ENCODE results near the gene GFRA4.

The GFRA4 gene

DNA sequence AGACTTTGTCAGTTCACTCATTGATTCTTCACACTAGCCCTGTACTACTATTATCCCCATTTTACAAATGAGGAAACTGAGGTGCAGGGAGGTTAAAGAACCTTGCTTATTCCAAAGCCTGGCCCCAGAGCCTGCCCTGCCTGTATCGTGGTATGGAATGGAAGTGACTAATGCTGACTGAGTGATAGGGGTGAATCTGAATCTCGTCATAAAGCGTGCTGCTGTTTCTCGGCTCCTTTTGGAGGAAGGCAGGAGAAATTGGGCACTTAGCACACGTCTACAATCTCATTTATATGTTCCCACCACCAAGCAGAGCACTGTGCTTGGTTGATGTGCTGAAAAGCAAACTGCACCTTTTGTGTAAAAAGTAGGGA, 17.1 kb downstream of the GFRA4 start:
- TF ChIP-seq FOXM1 (IDR thresholded peaks at IDR 0.05; ENCODE audit: borderline replicate concordance, low read depth) (no peak), CREB1 (IDR thresholded peaks at IDR 0.05; ENCODE audit: low read depth) (no peak), EP300 (IDR thresholded peaks at IDR 0.05; ENCODE audit: borderline replicate concordance) (no peak), ZBTB7A (IDR thresholded peaks at IDR 0.05; ENCODE audit: low read depth) (no peak), RAD21 (IDR thresholded peaks at IDR 0.05; ENCODE audit: low read depth) (no peak), CEBPB (IDR thresholded peaks at IDR 0.05) (no peak), EGR1 (IDR thresholded peaks at IDR 0.05) (no peak), TAF1 (IDR thresholded peaks at IDR 0.05; ENCODE audit: low read depth) (no peak), YY1 (IDR thresholded peaks at IDR 0.05; ENCODE audit: low read depth) (no peak)
- TF ChIP-seq, protein P1, sequence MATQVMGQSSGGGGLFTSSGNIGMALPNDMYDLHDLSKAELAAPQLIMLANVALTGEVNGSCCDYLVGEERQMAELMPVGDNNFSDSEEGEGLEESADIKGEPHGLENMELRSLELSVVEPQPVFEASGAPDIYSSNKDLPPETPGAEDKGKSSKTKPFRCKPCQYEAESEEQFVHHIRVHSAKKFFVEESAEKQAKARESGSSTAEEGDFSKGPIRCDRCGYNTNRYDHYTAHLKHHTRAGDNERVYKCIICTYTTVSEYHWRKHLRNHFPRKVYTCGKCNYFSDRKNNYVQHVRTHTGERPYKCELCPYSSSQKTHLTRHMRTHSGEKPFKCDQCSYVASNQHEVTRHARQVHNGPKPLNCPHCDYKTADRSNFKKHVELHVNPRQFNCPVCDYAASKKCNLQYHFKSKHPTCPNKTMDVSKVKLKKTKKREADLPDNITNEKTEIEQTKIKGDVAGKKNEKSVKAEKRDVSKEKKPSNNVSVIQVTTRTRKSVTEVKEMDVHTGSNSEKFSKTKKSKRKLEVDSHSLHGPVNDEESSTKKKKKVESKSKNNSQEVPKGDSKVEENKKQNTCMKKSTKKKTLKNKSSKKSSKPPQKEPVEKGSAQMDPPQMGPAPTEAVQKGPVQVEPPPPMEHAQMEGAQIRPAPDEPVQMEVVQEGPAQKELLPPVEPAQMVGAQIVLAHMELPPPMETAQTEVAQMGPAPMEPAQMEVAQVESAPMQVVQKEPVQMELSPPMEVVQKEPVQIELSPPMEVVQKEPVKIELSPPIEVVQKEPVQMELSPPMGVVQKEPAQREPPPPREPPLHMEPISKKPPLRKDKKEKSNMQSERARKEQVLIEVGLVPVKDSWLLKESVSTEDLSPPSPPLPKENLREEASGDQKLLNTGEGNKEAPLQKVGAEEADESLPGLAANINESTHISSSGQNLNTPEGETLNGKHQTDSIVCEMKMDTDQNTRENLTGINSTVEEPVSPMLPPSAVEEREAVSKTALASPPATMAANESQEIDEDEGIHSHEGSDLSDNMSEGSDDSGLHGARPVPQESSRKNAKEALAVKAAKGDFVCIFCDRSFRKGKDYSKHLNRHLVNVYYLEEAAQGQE (IDR thresholded peaks at IDR 0.05; ENCODE audit: low read depth): no peak
- TF ChIP-seq, protein P2, sequence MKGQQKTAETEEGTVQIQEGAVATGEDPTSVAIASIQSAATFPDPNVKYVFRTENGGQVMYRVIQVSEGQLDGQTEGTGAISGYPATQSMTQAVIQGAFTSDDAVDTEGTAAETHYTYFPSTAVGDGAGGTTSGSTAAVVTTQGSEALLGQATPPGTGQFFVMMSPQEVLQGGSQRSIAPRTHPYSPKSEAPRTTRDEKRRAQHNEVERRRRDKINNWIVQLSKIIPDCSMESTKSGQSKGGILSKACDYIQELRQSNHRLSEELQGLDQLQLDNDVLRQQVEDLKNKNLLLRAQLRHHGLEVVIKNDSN (IDR thresholded peaks at IDR 0.05): no peak

DNA sequence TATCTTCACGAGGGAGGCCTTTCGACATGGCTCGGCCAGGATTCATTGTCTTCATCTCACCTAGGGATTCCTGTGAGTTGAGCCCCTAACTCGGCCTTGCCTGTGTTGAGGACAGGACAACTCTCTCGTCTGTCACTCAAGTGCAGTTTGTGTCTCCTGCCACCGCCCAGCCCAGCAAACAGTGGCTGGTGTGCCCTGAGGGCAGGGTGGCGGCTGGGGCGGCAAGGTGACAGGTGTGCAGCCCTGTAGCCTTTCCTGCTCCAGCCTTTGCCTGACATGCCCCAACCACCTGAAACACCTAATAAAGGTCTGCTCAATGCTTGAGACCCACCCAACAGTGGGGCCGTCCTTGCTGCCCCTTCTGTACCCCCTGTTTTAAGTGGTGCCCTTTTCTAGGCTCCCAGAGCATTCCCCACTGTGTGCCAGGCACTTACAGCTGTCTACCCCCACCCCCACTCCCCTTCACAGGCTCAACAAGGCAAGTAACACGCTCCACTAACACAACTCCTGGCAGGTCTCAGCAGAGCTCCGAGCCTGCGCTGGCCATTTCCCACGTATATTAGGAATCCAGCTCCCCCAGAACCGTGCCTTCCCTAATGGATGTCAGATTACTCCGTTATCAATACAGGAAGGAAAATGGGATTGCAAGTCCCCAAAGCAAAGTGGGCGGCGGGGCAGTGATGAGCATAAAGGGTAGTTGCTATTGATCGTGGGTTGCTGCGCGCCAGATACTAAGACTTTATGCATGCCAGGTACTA, 17.7 kb downstream of the GFRA4 start:
- TF ChIP-seq EGR1 (IDR thresholded peaks at IDR 0.05) (no peak), CEBPB (IDR thresholded peaks at IDR 0.05) (no peak), RAD21 (IDR thresholded peaks at IDR 0.05; ENCODE audit: low read depth) (no peak)

DNA sequence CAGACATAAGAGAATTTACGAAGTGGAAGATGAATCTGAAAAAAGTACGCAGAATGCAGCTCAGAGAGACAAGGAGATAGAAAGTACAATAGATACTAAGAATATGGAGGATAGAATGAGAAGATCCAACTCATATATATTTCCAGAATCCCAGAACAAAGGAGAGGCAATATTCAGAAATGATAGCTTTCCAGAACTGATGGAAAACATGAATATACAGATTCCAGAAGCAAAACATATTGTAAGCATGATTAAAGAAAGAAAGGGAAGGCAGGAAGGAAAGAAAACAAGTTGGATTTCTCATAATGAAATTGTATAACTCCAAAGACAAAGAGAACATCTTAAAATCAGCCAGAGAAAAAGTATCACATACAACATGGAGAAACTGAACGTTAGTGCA, 22.9 kb downstream of the GFRA4 start:
- TF ChIP-seq, protein P3, sequence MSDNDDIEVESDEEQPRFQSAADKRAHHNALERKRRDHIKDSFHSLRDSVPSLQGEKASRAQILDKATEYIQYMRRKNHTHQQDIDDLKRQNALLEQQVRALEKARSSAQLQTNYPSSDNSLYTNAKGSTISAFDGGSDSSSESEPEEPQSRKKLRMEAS (IDR thresholded peaks at IDR 0.05): no peak
- TF ChIP-seq, protein P1 (IDR thresholded peaks at IDR 0.05; ENCODE audit: low read depth): no peak
- TF ChIP-seq TCF12 (IDR thresholded peaks at IDR 0.05; ENCODE audit: low read depth) (no peak), NFIC (IDR thresholded peaks at IDR 0.05) (no peak), TAF1 (IDR thresholded peaks at IDR 0.05; ENCODE audit: low read depth) (no peak), TEAD4 (IDR thresholded peaks at IDR 0.05) (no peak), CEBPB (IDR thresholded peaks at IDR 0.05) (no peak), EGR1 (IDR thresholded peaks at IDR 0.05) (no peak)

DNA sequence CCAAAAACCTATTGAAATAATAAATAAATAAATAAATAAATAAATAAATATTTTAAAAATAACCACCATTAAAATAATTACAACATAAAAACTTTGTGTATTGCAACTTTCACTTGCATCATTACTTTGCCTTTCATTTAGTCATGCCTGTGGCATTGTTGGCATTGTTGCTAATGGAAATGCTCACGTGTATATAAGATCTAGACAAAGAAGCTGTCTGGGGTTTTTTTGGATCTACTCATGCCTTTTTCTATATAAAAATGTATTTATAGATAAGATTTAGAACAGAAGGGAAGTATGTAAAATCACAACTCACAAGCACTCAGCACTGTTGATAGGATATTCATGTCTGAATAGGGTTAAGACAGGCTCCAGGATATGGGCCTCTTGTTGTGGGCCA, 27.9 kb downstream of the GFRA4 start:
- TF ChIP-seq EP300 (IDR thresholded peaks at IDR 0.05; ENCODE audit: borderline replicate concordance): no peak
- TF ChIP-seq TAF1 (IDR thresholded peaks at IDR 0.05; ENCODE audit: low read depth): no peak
- no peak for TF ChIP-seq TCF12 (IDR thresholded peaks at IDR 0.05; ENCODE audit: low read depth)
- TF ChIP-seq YY1 (IDR thresholded peaks at IDR 0.05; ENCODE audit: low read depth): no peak
- no peak for TF ChIP-seq TEAD4 (IDR thresholded peaks at IDR 0.05)
- TF ChIP-seq, protein P2 (IDR thresholded peaks at IDR 0.05): no peak
- no peak for TF ChIP-seq NFIC (IDR thresholded peaks at IDR 0.05)

DNA sequence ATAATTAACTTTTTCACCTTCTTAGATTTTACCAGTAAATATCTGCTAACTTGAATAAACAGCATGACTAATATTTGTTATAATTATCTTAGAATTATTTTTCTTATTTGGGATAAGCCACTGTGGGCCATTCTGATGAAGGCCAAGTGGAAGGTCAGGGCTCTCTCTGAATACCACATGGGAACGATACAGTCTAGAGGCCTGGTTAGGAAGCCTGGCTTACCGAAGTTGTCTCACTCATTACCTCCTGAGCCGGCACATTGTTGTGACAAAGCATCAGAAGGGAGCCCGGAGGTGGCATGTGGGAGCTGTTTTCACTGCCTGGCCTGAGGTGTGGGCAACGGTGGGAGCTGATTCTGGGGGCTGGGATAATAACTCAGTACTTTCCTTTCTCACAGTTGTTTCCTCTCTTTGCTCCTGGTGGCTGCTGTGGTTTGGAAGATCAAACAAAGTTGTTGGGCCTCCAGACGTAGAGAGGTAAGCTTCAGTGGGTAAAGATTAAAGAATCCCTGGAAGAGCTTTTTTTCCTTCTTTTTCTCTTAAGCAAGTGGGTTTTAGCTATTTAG, 29.2 kb downstream of the GFRA4 start:
- no peak for TF ChIP-seq CEBPB (IDR thresholded peaks at IDR 0.05)
- TF ChIP-seq TCF12 (IDR thresholded peaks at IDR 0.05; ENCODE audit: low read depth): no peak
- no peak for TF ChIP-seq CREB1 (IDR thresholded peaks at IDR 0.05; ENCODE audit: low read depth)
- no peak for TF ChIP-seq YY1 (IDR thresholded peaks at IDR 0.05; ENCODE audit: low read depth)
- no peak for TF ChIP-seq RAD21 (IDR thresholded peaks at IDR 0.05; ENCODE audit: low read depth)
- TF ChIP-seq, protein P1 (IDR thresholded peaks at IDR 0.05; ENCODE audit: low read depth): no peak
- no peak for TF ChIP-seq TAF1 (IDR thresholded peaks at IDR 0.05; ENCODE audit: low read depth)
- no peak for TF ChIP-seq NFIC (IDR thresholded peaks at IDR 0.05)
- TF ChIP-seq EGR1 (IDR thresholded peaks at IDR 0.05): no peak
- TF ChIP-seq, protein P2 (IDR thresholded peaks at IDR 0.05): no peak
- no peak for TF ChIP-seq EP300 (IDR thresholded peaks at IDR 0.05; ENCODE audit: borderline replicate concordance)
- TF ChIP-seq, protein P3 (IDR thresholded peaks at IDR 0.05): no peak
- no peak for TF ChIP-seq FOXM1 (IDR thresholded peaks at IDR 0.05; ENCODE audit: borderline replicate concordance, low read depth)
- TF ChIP-seq ZBTB7A (IDR thresholded peaks at IDR 0.05; ENCODE audit: low read depth): no peak
- TF ChIP-seq TEAD4 (IDR thresholded peaks at IDR 0.05): no peak
